Kidney (tissue), 14 donors: Measurements from ENCODE around the gene ALLC. TPM values are rescaled to one million over a fixed set of nuclear protein-coding genes. Genes with fewer than 3 reads are reported as not detected.

Experiments used
- DNase-seq, 5 donors: peaks; one replicate each; pipeline ENCODE4 v3.0.0-alpha.2; 2013 to 2020
- FAIRE-seq: peaks from 2 replicates; lab custom pipeline; 2012; peaks lifted over from hg19 to GRCh38; lab: Jason Lieb, UNC
- H3K27ac ChIP-seq, 2 donors: one replicate each; pipeline ENCODE4 v1.7.0; 2013; ENCODE audit warnings: low read depth in 2 of 2, low read length in 2 of 2, inconsistent platforms in 1 of 2
- H3K27me3 ChIP-seq: one replicate; pipeline ENCODE4 v1.7.1; 2013; ENCODE audit warnings: low read length, inconsistent platforms; ENCODE audit not compliant: control insufficient read depth, insufficient read depth
- H3K36me3 ChIP-seq, 3 donors: one replicate each; pipeline versions ENCODE4 v1.7.0 to v1.7.1; 2013; ENCODE audit warnings: low read length in 3 of 3, control low read depth in 1 of 3, inconsistent platforms in 1 of 3; ENCODE audit not compliant: insufficient read depth in 3 of 3, control insufficient read depth in 2 of 3
- H3K4me1 ChIP-seq, 3 donors: one replicate each; pipeline versions ENCODE4 v1.7.0 to v1.7.1; 2013; ENCODE audit warnings: low read length in 3 of 3, inconsistent platforms in 1 of 3, low read depth in 1 of 3; ENCODE audit not compliant: control insufficient read depth in 2 of 3, insufficient read depth in 2 of 3
- H3K4me3 ChIP-seq, 3 donors: one replicate each; pipeline versions ENCODE4 v1.7.0 to v1.8.1; 2013; ENCODE audit warnings: low read length in 3 of 3, control low read depth in 1 of 3, inconsistent platforms in 1 of 3
- H3K9ac ChIP-seq, 3 donors: one replicate each; pipeline versions ENCODE4 v1.7.0 to v1.7.1; 2013; ENCODE audit warnings: low read length in 3 of 3, control low read depth in 1 of 3, inconsistent platforms in 1 of 3
- H3K9me3 ChIP-seq, 3 donors: one replicate each; pipeline versions ENCODE4 v1.7.0 to v1.7.1; 2013; ENCODE audit warnings: low read length in 3 of 3, control low read depth in 1 of 3, inconsistent platforms in 1 of 3; ENCODE audit not compliant: control insufficient read depth in 2 of 3, insufficient read depth in 1 of 3
- intact Hi-C: fragments of 100-400 bp; cut with DNase I; formaldehyde crosslinking; loops from one replicate; pipeline ENCODE4 v1.11.1; 2022
- polyA plus RNA-seq: library from polyadenylated mRNA; stranded (reverse); fragments of 350-450 nt; fragmentation: Illumina TruSeq; extraction: RNeasy Lipid Tissue Mini Kit (QIAGEN cat#74804); gene quantifications from one replicate; pipeline ENCODE4 v1.2.3, GENCODE V29; 2014; ENCODE audit warnings: low read depth, low replicate concordance; ENCODE audit not compliant: insufficient read depth
- total RNA-seq: library from RNA; stranded (reverse); fragmentation: NEBNext Ultra II Directional; extraction: Animal tissue kit (Norgen Biotek cat#: 25700); gene quantifications from one replicate; pipeline ENCODE4 v1.2.1, GENCODE V29; 2021
- TF ChIP-seq, protein P1 (sequence below): IDR thresholded peaks from 3 replicates; pipeline ENCODE4 v1.5.1; 2012; ENCODE audit warnings: mild to moderate bottlenecking, moderate library complexity, borderline replicate concordance; ENCODE audit not compliant: insufficient read depth; ENCODE audit errors: extremely low read depth
- donor health status: control.
- donor health status: control.
- donor health status: control.
- donor health status: control.
- donor health status: control.
- donor health status: DM: yes; HTN: yes; CAD: no.
- donor health status: Normal renal cell carcinoma (clear cell type).

Gene ALLC
- total and polyA plus RNA-seq, 2 donors from 2014 or later, result 1.3 TPM; not detected in 1

DNA sequence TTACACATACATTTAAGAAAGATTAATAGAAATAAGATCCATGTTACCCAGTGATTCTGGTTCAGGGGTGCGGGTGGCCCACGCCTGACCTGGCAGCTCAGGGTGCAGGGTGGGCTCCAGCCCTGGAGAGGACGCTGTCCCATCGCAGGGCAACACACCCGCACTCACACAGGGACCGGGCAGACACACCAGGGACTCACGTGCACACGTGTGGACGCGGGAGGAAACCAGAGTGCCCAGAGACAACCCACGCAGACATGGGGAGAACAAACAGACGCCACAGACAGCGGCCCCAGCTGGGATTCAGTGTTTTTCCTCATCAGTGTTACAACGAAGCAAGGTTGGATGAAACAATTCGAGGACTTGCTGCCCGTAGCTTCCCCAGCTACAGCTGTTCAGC is 8.4 kb upstream of the ALLC start:
- DNase-seq, result no peak
- no peak overlapping the region for H3K27ac ChIP-seq
- H3K4me1 ChIP-seq, result peaks cover 3 to 10% (median 4%) of the 10 kb centered on the region in 3 donors
- H3K36me3 ChIP-seq, result no peaks in the 10 kb centered on the region
- peaks cover 0 to 5% (median 0%) of the 10 kb centered on the region in 3 donors for H3K9me3 ChIP-seq
- intact Hi-C loops, result no loop called here
- no peak overlapping the region for H3K4me3 ChIP-seq
- no peak for FAIRE-seq
- TF ChIP-seq, protein P1, sequence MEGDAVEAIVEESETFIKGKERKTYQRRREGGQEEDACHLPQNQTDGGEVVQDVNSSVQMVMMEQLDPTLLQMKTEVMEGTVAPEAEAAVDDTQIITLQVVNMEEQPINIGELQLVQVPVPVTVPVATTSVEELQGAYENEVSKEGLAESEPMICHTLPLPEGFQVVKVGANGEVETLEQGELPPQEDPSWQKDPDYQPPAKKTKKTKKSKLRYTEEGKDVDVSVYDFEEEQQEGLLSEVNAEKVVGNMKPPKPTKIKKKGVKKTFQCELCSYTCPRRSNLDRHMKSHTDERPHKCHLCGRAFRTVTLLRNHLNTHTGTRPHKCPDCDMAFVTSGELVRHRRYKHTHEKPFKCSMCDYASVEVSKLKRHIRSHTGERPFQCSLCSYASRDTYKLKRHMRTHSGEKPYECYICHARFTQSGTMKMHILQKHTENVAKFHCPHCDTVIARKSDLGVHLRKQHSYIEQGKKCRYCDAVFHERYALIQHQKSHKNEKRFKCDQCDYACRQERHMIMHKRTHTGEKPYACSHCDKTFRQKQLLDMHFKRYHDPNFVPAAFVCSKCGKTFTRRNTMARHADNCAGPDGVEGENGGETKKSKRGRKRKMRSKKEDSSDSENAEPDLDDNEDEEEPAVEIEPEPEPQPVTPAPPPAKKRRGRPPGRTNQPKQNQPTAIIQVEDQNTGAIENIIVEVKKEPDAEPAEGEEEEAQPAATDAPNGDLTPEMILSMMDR, result no peak
- H3K27me3 ChIP-seq, result no peaks in the 10 kb centered on the region
- no peak overlapping the region for H3K9ac ChIP-seq

DNA sequence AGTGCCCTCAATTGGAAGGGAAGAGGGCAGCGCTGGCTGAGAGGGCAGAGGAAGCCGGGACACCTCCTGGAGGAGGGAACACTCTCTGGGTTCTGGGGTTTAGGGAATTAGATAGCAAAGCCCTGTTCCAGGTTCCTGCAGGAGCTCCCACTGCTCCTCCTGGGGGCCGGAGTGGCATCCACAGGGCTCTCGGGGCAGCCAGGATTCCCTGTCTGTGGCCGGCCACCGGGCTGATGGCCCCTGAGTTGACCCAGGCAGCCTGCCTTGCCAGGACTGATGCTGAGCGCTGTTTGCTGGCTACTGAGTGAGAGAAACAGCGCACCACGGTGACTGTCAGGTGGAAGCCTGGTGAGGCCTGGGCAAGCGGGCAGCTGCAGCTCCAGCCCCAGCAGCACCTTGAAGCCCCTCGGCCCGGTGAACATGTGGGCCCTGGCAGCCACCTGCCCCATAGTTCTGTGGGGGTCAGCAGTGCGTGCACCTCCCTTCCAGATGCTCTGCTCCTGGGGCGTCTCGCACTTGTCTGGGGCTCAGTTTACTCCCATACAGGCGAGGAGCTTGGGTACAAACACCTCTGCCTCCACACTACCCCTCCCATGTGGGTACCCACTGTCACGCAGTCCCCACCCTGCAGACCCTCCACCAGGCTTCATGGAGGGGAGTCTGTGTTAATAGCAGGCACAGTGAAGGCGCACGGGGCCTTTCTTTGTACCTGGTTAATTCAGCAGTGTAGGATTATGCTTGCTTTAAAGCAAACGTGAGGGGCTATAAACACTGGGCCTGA is 7.7 kb upstream of the ALLC start:
- TF ChIP-seq, protein P1, result no peak
- H3K27me3 ChIP-seq, result no peaks in the 10 kb centered on the region
- FAIRE-seq (no peak), DNase-seq (peak in 1 of 5 donors; percentile 72)
- peaks cover 3 to 10% (median 4%) of the 10 kb centered on the region in 3 donors for H3K4me1 ChIP-seq
- peak overlapping the region in 1 of 3 donors; percentile 17 for H3K9ac ChIP-seq
- H3K9me3 ChIP-seq, result peaks cover 0 to 5% (median 0%) of the 10 kb centered on the region in 3 donors
- no peak overlapping the region for H3K4me3 ChIP-seq
- no peak overlapping the region for H3K27ac ChIP-seq
- no peaks in the 10 kb centered on the region for H3K36me3 ChIP-seq
- intact Hi-C loops, result no loop called here

GRCh38 chr2:3651691-3652648 is 6.0 kb upstream of the ALLC start:
- peak overlapping the region in 1 of 3 donors; percentile 34 for H3K9ac ChIP-seq
- no peak for FAIRE-seq
- H3K9me3 ChIP-seq, result peaks cover 0 to 5% (median 0%) of the 10 kb centered on the region in 3 donors
- TF ChIP-seq, protein P1, result no peak
- DNase-seq, result peak; percentile 87 to 95 (median 94)
- no peaks in the 10 kb centered on the region for H3K36me3 ChIP-seq
- H3K27me3 ChIP-seq, result no peaks in the 10 kb centered on the region
- H3K27ac ChIP-seq, result peak overlapping the region; percentile 51 to 74
- peak overlapping the region; percentile 4 to 50 (median 26) for H3K4me3 ChIP-seq
- H3K4me1 ChIP-seq, result peaks cover 3 to 10% (median 4%) of the 10 kb centered on the region in 3 donors
- intact Hi-C loops, result no loop called here
